ENCODE results near the gene TM9SF4.
"Not testable (repeated sequence)": the region's sequence is repeated elsewhere in the genome, so short reads cannot be mapped to it uniquely, and the experiment has no call there.

Gene TM9SF4

GRCh38 chr20:32160341-32160740, 50.8 kb downstream of the TM9SF4 start:
- no peak for FAIRE-seq

GRCh38 chr20:32162351-32162750, 52.8 kb downstream of the TM9SF4 start:
- FAIRE-seq, result no peak

- no peak for FAIRE-seq
Observed at GRCh38 chr20:32163951-32164350, 54.4 kb downstream of the TM9SF4 start.

GRCh38 chr20:32164984-32165735, 55.6 kb downstream of the TM9SF4 start:
- FAIRE-seq, result no peak

- FAIRE-seq, result no peak
Observed at GRCh38 chr20:32165836-32166545, 56.5 kb downstream of the TM9SF4 start.

- FAIRE-seq, result no peak
Observed at GRCh38 chr20:32167552-32167951, 58.0 kb downstream of the TM9SF4 start.

- FAIRE-seq, result no peak
Observed at GRCh38 chr20:32168184-32168910, 58.8 kb downstream of the TM9SF4 start.

GRCh38 chr20:32177696-32178095, 68.2 kb downstream of the TM9SF4 start:
- FAIRE-seq, result not testable (repeated sequence)

- no peak for FAIRE-seq
Observed at GRCh38 chr20:32179515-32179914, 70.0 kb downstream of the TM9SF4 start.

GRCh38 chr20:32179934-32180333, 70.4 kb downstream of the TM9SF4 start:
- no peak for FAIRE-seq

GRCh38 chr20:32181606-32182005, 72.1 kb downstream of the TM9SF4 start:
- FAIRE-seq, result no peak

- FAIRE-seq, result no peak
Observed at GRCh38 chr20:32183947-32184635, 74.6 kb downstream of the TM9SF4 start.

GRCh38 chr20:32184961-32185603, 75.6 kb downstream of the TM9SF4 start:
- no peak for FAIRE-seq

GRCh38 chr20:32186506-32186905, 77.0 kb downstream of the TM9SF4 start:
- FAIRE-seq, result no peak

- no peak for FAIRE-seq
Observed at GRCh38 chr20:32188376-32189122, 79.0 kb downstream of the TM9SF4 start.

- FAIRE-seq, result no peak
Observed at GRCh38 chr20:32189123-32189410, 79.6 kb downstream of the TM9SF4 start.

- no peak for FAIRE-seq
Observed at GRCh38 chr20:32189691-32190615, 80.4 kb downstream of the TM9SF4 start.

GRCh38 chr20:32190616-32191415, 81.3 kb downstream of the TM9SF4 start:
- no peak for FAIRE-seq

- no peak for FAIRE-seq
Observed at GRCh38 chr20:32191422-32191821, 81.9 kb downstream of the TM9SF4 start.

- no peak for FAIRE-seq
Observed at GRCh38 chr20:32191873-32192272, 82.4 kb downstream of the TM9SF4 start.

Data from TTC549 (cell line).